Esophagus mucosa (tissue), 1 donor: Measurements from ENCODE around the gene COA5. TPM values are rescaled to one million over a fixed set of nuclear protein-coding genes. Genes with fewer than 3 reads are reported as not detected.
A peak's percentile ranks its signal among the peaks of the same experiment; 100 is the strongest.

ENCODE experiments used
- ATAC-seq: fragments of 200-7000 bp; cut with Tn5 transposase; one replicate; pipeline ENCODE4 v1.9.1; 2020
- total RNA-seq: library from RNA; stranded (reverse); gene quantifications from one replicate; pipeline ENCODE4 v1.2.4, GENCODE V29; 2023
- donor health status: DM: yes; HTN: yes; CAD: no.

Gene COA5
- total RNA-seq, 1 donor from 2014 or later = 11.9 TPM

DNA sequence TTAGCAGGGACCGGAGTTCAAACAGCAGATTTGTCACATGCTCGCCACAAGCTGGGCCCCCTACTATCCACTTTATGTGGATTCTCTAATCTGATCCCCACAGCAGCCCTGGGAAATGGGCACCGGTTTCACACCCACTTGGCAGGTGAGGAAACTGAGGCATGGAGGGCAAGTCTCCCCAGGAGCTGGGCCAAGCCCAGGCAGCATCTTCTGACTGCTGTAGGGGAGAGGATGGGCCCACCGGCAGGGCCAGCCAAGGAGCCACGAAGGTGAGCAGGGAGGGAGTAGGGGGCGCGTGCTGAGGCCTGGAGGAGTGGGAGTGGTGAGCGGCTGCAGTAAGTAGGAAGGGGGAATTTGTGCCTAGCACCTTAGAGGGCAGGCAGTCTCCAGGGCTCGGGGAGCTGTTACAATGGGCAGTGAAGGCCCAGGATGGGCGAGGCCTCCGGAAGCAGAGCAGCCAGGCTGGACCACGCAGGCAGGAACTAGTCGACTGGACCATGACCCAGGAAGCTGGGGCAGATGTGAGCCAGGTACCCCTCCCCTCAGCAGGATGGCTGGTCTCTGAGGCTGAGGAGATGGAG, 37.1 kb downstream of the COA5 start:
- no peak for ATAC-seq

DNA sequence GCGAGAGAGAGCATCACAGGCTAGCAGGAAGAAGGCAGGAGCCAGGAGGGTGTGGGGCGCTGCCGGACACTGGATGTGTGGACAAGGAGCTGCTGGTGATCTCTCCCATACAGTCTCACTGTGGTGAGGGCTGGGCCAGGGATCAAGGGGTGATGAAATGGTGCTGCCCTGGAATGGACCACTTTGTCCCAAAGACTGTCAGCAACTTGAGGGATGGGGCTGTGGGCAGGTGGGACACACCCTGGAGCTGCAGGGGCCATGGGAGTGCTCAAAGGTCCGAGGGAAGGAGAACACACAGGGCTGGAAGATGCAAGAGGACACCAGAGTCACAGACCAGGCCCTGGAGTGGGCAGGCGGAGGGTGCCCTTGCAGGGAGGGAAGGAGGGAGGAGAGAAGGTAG, 38.0 kb downstream of the COA5 start:
- no peak for ATAC-seq

DNA sequence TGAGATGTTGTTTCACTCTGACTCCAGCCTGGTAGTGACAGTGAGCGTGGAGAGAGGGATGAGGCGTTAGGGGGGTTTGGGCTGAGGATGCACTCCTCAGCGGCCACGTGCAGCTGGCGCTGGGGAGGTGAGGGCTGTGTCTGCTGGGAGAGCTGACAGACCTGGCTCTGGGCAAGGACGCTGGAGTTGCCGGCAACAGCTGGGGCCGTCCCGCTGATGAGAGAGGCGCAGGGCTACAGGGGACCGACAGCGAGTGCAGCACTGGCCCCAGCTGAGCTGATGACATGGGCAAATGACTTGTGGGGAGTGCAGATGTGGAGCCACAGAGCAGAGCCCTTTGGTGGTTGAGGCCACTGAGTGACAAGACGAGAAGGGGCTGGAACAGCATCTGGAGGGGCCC, 38.4 kb downstream of the COA5 start:
- ATAC-seq = no peak

DNA sequence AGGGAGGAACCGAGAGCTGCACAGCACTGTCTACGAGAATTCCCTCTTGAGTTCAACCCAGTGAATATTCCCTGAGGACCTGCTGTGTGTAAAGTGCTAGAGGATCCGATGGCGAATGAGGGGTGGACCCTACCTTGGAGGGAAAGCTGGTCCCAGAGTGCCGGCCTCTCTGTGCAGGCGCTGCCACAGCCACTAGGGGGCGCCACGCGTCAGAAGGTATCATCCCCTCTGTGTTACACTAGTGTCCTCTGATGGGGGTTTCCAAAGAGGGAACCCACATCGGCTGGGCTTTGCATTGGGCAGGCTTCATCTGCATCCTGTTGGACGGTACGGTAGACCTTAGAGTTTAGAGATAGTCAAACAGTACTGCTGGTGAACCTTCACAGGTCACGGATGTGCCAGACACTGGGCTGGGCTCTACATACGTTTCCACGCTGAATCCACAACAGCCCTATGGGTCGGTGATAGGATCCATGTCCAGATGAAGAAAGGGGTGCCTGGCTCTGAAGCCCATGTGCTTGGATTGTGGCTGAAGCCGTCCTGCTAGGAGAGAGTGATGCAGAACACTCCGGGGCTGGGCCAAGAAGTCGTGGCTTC, 39.0 kb downstream of the COA5 start:
- peak; percentile 21 for ATAC-seq

DNA sequence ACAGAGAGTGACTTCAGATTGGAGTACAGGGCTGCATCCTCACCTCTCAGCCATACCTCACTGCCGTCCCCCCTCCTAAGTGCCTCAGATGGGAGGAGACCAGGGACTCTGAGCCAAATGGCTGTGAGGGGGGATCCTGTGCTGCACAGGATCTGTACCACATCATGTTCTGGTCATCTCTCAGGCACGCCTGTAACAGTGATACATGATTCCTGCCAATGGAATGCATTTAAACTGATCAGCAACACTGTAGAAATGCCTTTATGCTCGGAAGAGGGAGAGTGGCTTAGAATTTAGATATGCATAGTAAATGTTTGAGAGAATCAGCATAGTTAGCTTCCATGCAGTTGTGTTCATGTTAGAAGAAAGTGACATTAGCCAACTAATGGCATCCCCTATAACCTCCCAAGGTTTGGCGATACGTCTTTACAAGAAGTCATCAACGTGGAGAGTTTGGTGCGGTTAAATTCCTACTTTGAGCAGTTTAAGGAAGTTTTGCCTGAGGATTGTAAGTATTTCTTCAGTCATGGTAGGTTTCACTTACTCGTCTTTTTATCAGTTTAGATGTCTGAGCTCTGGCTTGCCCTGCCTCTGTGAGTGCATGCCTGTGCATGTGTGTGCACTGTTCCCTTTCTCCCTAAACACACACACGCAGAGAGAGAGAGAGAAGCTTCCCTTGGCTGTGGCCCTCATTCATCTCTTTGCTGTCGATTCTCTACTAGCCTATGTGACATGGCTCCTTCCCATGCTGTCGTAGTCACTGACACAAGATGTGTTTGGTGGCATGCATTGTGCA, 40.0 kb downstream of the COA5 start:
- ATAC-seq = peak; percentile 34

DNA sequence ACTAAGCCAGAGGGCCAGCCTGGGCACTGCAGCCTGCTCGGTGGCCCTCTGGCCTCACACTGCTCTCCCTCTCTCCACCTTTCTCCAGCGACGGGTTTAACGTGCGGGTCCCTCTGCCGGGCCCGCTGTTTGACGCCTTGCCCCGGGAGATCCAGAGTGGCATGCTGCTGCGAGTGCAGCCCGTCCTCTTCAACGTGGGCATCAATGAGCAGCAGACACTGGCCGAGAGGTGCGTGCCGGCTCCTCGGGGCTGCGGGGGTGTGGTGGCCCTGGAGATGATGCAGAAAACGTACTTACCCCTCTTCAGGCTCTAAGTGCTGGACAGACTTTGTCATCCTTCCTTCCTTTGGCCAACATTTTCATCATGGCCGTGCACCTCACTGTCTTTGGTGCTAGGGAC, 42.4 kb downstream of the COA5 start:
- no peak for ATAC-seq

DNA sequence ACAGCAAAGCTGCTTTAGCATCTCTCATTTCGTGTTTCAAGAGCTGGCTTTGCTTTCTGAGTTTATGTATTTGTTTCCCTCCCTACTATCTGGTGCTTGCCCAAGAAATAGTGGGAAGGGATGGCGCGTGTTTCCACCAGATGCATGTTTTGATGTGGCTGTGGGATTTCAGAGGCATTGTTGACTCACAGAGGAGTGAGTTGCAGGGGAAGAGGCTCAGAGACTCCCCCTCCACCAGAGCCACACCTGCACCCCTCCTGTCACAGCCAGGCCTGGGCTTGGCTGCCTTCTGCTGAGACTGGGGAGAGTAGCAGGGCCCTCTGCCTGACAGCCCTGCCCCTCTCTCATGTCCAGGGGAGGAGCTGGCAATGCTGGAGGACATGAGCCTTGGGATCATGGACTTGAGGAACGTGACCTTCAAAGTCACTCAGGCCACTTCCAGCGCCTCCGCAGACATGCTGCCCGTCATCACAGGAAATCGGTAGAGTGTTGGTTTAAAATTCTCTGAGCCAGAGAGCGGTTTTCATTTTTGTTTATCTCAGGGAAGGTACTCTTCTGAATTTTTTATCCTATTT, 42.9 kb downstream of the COA5 start:
- ATAC-seq = no peak

DNA sequence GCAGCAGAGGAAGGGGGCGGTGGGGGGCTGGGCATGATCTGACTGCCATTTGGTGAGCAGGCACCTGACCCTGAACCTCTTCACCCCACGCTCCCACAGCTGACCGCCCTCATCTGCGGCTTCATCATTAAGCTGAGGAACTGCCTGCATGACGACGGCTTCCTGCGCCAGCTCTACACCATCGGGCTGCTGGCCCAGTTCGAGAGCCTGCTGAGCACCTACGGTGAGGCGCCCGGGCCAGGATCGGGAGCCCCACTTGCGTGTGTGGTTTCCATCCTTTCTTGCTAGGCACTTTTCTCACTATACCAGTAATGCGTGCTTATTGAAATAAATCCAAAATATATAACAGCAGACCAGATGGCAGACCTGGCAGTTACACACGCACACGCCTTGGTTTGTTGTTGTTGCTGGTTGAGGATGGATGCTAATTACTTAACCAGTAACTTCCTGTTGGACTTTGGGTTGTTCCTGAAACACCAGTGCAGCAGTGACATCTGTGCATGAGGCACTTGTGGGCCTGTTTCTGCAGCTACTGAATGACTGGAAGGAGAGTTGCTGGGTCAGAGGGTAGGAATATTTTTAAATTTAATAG, 43.7 kb downstream of the COA5 start:
- no peak for ATAC-seq

DNA sequence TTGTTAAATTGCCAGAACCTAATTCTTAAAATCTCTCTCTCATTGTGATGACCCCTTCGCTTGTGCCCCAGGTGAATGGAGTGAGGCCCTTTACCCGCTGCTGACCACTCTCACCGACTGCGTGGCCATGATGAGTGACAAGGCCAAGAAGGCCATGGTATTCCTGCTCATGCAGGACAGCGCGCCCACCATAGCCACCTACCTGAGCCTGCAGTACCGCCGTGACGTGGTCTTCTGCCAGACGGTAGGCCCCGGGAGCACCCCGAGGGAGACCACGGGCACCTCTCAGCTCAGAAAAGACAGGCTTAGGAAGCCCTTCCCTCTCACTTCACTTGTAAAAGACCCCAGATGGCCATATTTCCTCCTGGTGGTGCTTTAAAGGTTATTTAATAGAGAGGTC, 44.9 kb downstream of the COA5 start:
- ATAC-seq = no peak

DNA sequence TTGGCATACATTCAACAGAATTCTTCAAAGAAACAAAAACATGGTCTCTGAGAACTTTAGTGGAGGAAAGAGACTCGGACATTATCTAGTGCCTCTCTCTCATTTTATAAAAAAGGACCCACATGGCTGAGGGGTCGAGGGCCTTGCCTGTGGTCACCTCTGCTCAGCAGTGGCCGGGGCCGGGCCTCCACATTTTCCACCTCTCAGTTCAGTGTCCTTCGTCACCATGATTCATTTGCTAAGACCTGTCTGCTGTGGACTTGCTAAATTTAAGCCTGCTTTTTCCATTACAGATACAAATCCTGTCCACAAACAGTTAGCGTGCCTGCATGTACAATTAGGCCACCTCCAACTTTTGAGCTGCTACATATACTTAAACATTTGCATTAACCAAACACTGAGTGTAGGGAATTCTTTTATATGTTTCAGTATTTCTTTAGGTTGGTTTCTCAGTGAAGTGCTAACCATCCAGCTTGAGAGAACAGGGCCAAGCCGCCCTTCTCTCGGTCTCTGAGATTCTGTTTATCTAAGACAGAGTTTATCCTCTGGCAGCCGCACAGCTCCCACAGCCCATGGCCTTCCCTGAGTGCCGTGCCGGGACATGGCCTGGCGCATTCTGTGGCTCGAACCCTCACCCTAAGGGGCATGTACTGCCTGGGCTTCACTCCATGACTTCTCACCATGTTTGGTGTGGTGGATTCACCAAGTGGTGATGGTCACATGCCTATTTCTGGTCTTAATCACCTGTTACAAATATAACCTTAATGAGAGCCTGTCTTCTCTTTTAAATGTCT, 46.2 kb downstream of the COA5 start:
- ATAC-seq = no peak

DNA sequence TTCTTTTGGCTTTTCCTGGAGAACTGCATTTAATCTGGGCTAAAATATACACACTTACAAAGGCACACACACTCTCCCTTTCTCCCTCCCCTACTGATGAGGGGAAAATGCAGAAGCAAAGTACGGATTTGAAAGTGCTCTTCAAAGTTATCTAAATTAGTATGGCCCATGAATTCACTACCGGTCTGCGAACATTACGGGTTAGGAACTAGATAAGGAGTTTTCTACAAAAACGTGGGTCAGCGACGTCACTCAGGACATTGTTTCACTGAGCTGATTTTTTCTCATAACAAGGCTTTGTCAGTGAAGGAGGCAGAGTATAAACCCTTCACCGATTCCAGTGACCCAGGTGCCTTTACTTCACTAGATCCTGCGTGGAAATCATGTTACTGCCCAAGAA, 47.3 kb downstream of the COA5 start:
- no peak for ATAC-seq

DNA sequence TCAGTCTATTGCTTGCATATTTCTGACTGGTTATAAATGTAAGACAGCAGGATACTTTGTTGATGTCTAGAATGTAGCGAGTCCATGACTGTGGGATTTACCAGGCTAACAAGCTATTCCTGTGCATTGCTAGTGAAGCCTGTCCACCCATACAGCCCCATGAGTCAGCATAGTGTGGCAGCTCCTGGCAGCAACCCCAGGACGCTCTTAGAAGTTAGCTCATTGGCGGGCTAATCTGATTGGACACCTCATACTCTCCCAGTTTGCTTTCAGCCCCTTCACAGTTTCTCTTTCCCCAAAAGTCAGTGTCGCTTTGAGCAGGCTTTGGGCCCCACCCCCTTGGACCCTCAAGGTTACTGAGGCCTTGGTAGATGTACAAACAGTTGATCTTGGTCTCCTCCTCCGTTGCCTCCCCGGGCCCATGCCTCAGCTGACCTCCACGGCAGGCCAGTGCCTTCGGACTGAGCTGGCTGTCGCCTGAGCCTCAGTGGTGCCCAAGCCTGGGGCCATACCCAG, 48.0 kb downstream of the COA5 start:
- peak; percentile 95 for ATAC-seq

DNA sequence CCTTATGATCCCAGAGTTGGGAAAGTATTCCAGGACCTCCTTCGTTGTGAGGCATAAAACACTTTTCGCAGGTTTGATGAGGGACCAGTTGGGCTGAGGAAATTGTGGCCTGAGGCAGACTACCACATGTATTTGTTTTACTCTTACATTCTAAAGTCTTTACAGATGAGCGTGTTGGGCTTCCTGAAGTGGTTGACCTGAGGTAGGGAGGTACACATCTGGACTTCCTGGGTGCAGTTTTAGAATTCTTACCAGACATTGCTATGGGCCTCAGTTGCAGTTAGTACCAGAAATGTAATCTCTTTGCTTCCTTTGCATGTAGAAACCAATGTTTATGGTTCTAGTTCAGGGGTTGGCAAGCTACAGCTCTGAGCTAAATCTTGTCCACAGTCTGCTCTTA, 48.7 kb downstream of the COA5 start:
- ATAC-seq = no peak

DNA sequence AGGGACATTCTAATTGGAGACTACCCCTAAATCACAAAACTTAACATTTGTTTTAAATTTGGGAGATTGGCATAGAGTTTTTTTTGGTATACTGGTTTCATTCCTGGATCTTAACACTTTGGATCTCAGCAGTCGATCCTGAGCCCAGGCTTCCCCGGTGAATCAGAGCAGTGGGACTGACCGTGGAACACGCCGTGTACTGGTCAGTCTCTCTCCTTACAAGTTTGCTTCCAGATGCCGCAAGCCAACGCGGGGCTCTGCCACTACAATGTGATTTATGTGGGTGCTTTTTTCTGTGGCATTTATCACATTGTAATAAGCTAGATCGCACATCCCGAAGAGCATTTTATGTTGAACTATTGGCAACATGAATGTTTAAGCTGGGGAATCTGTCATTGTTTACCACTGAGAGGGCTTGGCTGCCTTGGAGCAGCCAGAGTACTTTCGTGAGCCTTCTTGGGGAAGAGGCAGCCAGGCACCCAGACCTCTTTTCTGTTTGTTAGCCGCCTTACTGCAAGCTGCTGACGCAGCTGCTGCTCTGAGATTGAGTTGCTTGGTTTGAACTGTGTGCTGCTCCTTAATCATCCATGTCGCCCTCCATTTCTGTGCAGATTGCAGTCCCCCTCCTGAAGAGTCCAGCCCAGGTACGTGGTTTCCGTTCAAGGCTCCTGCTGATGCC, 49.3 kb downstream of the COA5 start:
- ATAC-seq = no peak

DNA sequence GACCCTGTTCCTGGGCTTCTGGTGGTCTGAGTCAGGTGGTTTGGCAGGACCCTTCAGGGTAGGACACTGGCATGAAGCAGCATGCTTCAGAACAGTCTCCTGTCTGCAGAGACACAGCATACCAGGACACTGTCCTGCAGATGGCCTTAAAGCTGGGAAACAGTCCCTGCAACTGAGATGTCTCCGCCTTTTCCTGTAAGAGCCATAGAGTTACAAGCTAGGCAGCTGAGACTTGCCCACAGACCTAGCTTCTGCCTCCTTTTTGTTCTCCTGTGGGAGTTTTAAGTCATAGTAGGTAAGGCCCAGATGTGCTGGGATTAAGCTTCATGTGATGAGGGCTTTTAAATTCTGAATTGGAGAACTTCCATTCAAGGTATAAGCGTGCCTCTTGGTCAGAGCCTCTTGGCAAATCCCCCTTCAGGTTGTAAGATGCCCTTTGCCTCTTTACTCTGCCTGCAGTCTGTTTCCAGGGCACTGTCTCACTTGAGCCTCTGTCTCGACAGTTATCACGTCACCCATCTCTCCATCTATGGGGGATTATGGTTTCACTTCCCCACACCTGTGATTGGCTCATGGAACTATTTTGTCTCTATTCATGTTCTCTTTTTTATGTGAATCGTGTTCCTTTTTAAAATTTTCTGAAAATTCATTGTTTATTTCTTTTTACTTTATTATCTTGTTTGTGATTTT, 51.8 kb downstream of the COA5 start:
- no peak for ATAC-seq

DNA sequence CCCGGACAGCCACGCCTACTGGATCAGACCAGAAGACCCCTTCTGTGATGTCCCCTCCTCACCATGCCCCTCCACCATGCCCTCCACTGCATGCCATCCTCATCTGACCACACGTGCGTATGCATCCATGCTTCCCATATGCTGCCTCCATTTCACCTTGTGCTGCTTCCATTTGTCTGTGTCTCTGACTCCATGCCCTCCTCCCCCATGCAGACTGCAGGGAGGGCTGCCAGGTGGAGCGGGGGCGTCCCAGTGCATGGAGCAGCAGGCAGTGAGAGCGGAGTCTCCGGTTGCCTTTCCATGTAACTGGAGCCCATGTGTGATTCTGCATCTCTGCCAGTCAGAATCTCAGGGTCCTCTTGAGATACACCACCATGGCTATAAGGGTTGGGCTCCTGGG, 52.6 kb downstream of the COA5 start:
- ATAC-seq = no peak

DNA sequence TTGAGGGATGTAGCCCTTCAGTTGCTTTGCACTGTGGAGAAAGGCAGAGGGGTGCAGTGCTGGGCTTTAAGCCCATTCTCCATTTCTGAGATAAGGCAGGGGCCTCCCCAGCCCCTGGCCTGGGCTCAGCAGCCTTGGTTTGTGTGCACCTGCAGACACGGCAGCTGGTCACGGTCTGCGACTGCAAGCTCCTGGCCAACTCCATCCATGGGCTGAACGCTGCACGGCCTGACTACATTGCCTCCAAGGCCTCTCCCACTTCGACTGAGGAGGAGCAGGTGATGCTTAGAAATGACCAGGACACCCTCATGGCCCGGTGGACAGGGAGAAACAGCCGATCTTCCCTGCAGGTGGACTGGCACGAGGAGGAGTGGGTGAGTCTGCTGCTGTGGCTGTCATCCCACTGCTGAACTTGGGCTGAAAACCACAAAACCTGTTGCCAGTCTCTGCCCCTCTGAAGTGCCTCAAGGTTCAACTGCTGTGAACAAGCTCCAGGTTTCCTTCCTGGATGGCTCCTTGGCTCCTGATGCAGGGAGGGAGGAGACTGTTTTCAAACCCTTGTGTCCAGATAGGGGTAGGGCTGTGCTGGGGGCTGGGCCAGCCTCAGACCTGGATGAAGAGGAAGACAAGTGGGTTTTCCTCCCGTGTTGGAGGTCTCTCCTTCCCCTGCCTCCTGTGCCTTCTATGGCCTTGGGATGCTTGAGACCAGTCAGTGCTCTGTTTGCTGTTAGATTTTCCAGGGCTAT, 54.0 kb downstream of the COA5 start:
- no peak for ATAC-seq

DNA sequence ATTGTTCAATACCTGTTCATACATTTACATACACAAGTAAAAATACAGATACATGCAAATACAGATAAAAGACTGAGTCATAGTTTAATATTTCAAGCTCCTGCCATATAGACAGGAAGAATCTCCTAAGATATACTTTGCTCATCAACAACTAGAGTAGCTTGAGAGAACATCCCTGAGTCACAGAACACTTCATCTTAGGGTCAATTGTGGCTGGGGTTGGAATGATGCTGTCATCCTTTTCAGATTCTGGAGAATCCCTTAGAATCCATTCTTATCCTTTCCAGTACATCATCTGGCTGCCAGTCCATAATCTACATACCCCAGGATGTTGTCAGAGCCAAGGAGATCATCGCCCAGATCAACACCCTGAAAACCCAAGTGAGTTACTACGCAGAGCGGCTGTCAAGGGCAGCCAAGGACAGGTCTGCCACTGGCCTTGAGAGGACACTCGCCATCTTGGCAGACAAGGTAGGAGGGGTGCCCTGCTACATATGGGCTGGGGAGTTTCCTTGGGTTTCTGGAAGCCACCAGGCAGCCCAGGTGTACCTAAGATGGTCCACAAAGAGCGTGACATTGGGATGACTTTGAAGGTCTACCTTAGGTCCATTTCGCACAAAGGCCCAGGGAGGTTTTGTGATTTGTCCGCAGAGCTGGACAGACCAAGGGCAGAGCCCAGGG, 55.7 kb downstream of the COA5 start:
- ATAC-seq = no peak

DNA sequence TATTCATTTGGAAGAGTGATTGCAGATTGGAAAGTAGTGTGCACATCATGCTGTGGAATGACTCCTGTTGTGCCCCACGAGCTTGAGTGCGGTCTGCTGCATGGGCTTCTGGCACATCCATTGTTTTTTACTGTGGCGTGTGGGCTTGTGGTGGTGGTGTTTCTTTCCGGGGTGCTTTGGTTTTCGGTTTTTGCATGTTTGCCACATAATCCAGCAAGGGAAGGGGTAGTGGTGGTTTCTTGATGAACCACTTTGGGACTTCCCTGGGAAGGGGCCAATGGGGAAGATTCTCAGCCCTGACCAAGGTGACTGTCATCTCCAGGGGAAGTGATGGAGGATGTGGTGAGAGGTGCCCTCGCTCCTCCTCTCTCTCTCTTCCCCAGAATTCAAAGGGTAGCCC, 57.0 kb downstream of the COA5 start:
- no peak for ATAC-seq

DNA sequence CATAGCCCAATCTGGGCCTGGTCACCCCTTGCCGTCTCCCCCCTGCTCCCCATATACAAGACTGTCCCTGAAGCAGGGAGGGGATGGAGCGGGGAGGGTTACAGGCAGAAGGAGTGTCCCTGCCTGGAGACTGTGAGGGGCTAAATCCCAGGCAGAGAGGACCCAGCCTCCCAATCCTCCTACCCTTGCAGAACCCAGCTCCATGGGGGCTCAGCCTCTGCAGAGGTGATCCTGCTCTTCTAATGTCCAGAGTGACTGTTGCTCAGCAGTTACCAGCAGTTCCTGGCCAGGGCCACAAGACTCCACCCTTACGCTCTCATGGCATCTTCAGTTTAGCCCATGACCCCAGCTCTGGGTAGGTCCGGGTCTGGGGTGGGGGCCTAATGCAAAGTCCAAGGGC, 58.1 kb downstream of the COA5 start:
- no peak for ATAC-seq
